Measurements from ENCODE around the gene RAPGEF4. TPM values are rescaled to one million over a fixed set of nuclear protein-coding genes. Genes with fewer than 3 reads are reported as not detected.

RAPGEF4 gene
- total and polyA plus RNA-seq, 2 of the 8 experiments (the other 6 are each of a cell fraction or from before 2014, with no cell fraction given), result 1.2 to 2.6 TPM

- no peak overlapping the region for H2AK5ac ChIP-seq (ENCODE audit: low read depth, low read length)
- no peak overlapping the region for H3K23ac ChIP-seq (ENCODE audit: insufficient read length)
- no peak overlapping the region for H2BK20ac ChIP-seq (ENCODE audit: low read length)
- CTCF ChIA-PET (ENCODE audit: partially characterized antibody), result interaction anchor here (2.4 kb wide), 1 partner anchor 10 kb away, joined by 13 read pairs; no protein-coding TSS in a partner anchor
- no peak for FAIRE-seq
- DNase-seq (ENCODE audit: low read depth in 1 of 2, low spot score in 2 of 2), result no peak
- H3K27me3 ChIP-seq (replicated peaks in 1 of 4; ENCODE audit: control insufficient read depth in 3 of 4, extremely low read depth in 1 of 4, insufficient read depth in 3 of 4, low read length in 3 of 4), result no peaks in the 10 kb centered on the region
- no peak overlapping the region for H3K14ac ChIP-seq (ENCODE audit: insufficient read length)
- H3K79me2 ChIP-seq (ENCODE audit: control insufficient read depth in 1 of 2, insufficient read depth in 2 of 2, low read length in 2 of 2), result no peaks in the 10 kb centered on the region
- H3K4ac ChIP-seq (replicated peaks; ENCODE audit: insufficient read length, low read depth, low read length), result no peak overlapping the region
- H2BK120ac ChIP-seq (replicated peaks; ENCODE audit: low read depth, low read length), result no peak overlapping the region
- H3K9me3 ChIP-seq (ENCODE audit: insufficient read depth in 2 of 2, low read depth in 1 of 2, low read length in 1 of 2), result peaks cover 2 to 9% of the 10 kb centered on the region in 2 experiments; a peak in 2 of 4 replicates
- no peaks in the 10 kb centered on the region for H3K79me1 ChIP-seq (ENCODE audit: low read depth, low read length)
- peaks cover 0 to 3% (median 0%) of the 10 kb centered on the region in 4 experiments; a peak in 1 of 8 replicates for H3K36me3 ChIP-seq (ENCODE audit: control insufficient read depth in 2 of 4, insufficient read depth in 4 of 4, low read length in 3 of 4)
- H3K18ac ChIP-seq (ENCODE audit: extremely low read depth, low read length), result no peak overlapping the region
- H2BK5ac ChIP-seq (ENCODE audit: low read depth, low read length), result no peak overlapping the region
- H4K8ac ChIP-seq (ENCODE audit: extremely low read depth, insufficient read depth, low read length), result no peak overlapping the region
- H3K4me1 ChIP-seq (replicated peaks in 1 of 4; ENCODE audit: control insufficient read depth in 3 of 4, insufficient read depth in 4 of 4, low read length in 3 of 4), result no peaks in the 10 kb centered on the region
- no peak overlapping the region for H3K4me3 ChIP-seq (ENCODE audit: extremely low read depth in 1 of 4, insufficient read depth in 2 of 4, low read depth in 3 of 4, low read length in 4 of 4)
- H3K27ac ChIP-seq (ENCODE audit: low read depth, low read length), result no peak overlapping the region
- POLR2A ChIA-PET (ENCODE audit: partially characterized antibody), result no interaction called here
- H4K91ac ChIP-seq (replicated peaks; ENCODE audit: insufficient read length, low read length), result no peak overlapping the region
- WGBS, 2 experiments (ENCODE audit: extremely low coverage in 1 of 2, insufficient coverage in 1 of 2, insufficient read length in 1 of 2, insufficient replicate concordance in 2 of 2, low coverage in 1 of 2, low lambda C conversion rate in 2 of 2, missing lambda C conversion rate in 1 of 2), result 83% methylated on average over 1 of the region's 1 CpG; no CpG with 5 or more reads in 1 of the 2 experiments
- H3K56ac ChIP-seq (replicated peaks; ENCODE audit: insufficient read length, low read depth, low read length), result no peak overlapping the region
- no peak overlapping the region for H2AFZ ChIP-seq (ENCODE audit: low read length)
- H4K20me1 ChIP-seq (replicated peaks in 1 of 2; ENCODE audit: control insufficient read depth in 1 of 2, insufficient read depth in 2 of 2, low read length in 2 of 2), result no peaks in the 10 kb centered on the region
- H2BK12ac ChIP-seq (ENCODE audit: low read depth, low read length), result no peak overlapping the region
- H3K4me2 ChIP-seq (ENCODE audit: insufficient read depth in 1 of 2, low read depth in 2 of 2, low read length in 2 of 2), result no peak overlapping the region
- H2BK15ac ChIP-seq (ENCODE audit: low read length), result no peak overlapping the region
- no peak overlapping the region for H3K9ac ChIP-seq (replicated peaks in 1 of 4; ENCODE audit: extremely low read depth in 1 of 4, low read depth in 3 of 4, low read length in 3 of 4)
- no peaks in the 10 kb centered on the region for H3K23me2 ChIP-seq (ENCODE audit: low read depth, low read length)
- no peak overlapping the region for H4K5ac ChIP-seq (ENCODE audit: insufficient read length, low read depth, low read length)
- TF ChIP-seq EP300 (IDR thresholded peaks at IDR 0.05; ENCODE audit: borderline replicate concordance in 1 of 2, low read depth in 2 of 2, low read length in 2 of 2) (no peak), TBP (IDR thresholded peaks at IDR 0.05; ENCODE audit: low read depth, low read length) (no peak)
Observed at GRCh38 chr2:172701250-172701649, 34.4 kb upstream of the RAPGEF4 start.

All from H1 (cell line).